Left ventricle myocardium inferior (tissue), 1 donor: Measurements from ENCODE around the gene PPP2R2C. TPM values are rescaled to one million over a fixed set of nuclear protein-coding genes. Genes with fewer than 3 reads are reported as not detected.

ENCODE experiments used
- DNase-seq: peaks from one replicate; pipeline ENCODE4 v3.0.0-alpha.2; 2020
- H3K27ac ChIP-seq: fragments of 200-600 bp; replicated peaks from 2 replicates; pipeline ENCODE4 v1.8.0; 2021
- H3K27me3 ChIP-seq: fragments of 200-600 bp; 2 replicates; pipeline ENCODE4 v1.8.0; 2021; ENCODE audit warnings: low read depth
- H3K36me3 ChIP-seq: fragments of 200-600 bp; 2 replicates; pipeline ENCODE4 v1.8.0; 2021
- H3K4me1 ChIP-seq: fragments of 200-600 bp; 2 replicates; pipeline ENCODE4 v1.8.0; 2021
- H3K4me3 ChIP-seq: fragments of 200-600 bp; 2 replicates; pipeline ENCODE4 v1.8.0; 2021; ENCODE audit warnings: mild to moderate bottlenecking, moderate library complexity
- H3K9me3 ChIP-seq: fragments of 200-600 bp; replicated peaks from 2 replicates; pipeline ENCODE4 v1.8.0; 2021
- CTCF ChIP-seq: fragments of 200-600 bp; IDR thresholded peaks from 2 replicates; pipeline ENCODE4 v1.8.0; 2021; ENCODE audit warnings: antibody characterized with exemption, mild to moderate bottlenecking, borderline replicate concordance
- intact Hi-C: fragments of 100-400 bp; cut with micrococcal nuclease; formaldehyde crosslinking; loops from one replicate; pipeline ENCODE4 v1.11.0; 2022
- total RNA-seq: library from RNA; stranded (reverse); fragmentation: NEBNext Ultra II Directional; extraction: Animal tissue kit (Norgen Biotek cat#: 25700); gene quantifications from one replicate; pipeline ENCODE4 v1.2.1, GENCODE V29; 2021
- donor health status: DM: no; HTN: yes; CAD: no; lungs with severe emphysema.

Gene PPP2R2C
- total RNA-seq, 1 donor from 2014 or later, result 9.7 TPM

GRCh38 chr4:6296026-6296425 lies 176.4 kb downstream of the PPP2R2C start:
- Histone ChIP-seq H3K36me3 (peaks cover 90% of the 10 kb centered on the region), H3K4me3 (no peak overlapping the region), H3K27me3 (no peaks in the 10 kb centered on the region), H3K27ac (no peak overlapping the region), H3K9me3 (no peaks in the 10 kb centered on the region), H3K4me1 (no peaks in the 10 kb centered on the region)
- no peak for TF ChIP-seq CTCF
- DNase-seq, result no peak
- intact Hi-C loops, result no loop called here

GRCh38 chr4:6295495-6295894 lies 176.9 kb downstream of the PPP2R2C start:
- intact Hi-C loops, result no loop called here

GRCh38 chr4:6294705-6295421 lies 177.6 kb downstream of the PPP2R2C start:
- TF ChIP-seq CTCF, result no peak

More at GRCh38 chr4:6295495-6295894, 176.9 kb downstream of the PPP2R2C start:
- Histone ChIP-seq H3K27ac (no peak overlapping the region), H3K4me1 (no peaks in the 10 kb centered on the region), H3K36me3 (peaks cover 90% of the 10 kb centered on the region), H3K27me3 (no peaks in the 10 kb centered on the region), H3K9me3 (no peaks in the 10 kb centered on the region), H3K4me3 (no peak overlapping the region)
- no peak for TF ChIP-seq CTCF
- no peak for DNase-seq

GRCh38 chr4:6293661-6294060 lies 178.8 kb downstream of the PPP2R2C start:
- TF ChIP-seq CTCF, result no peak
- no peak overlapping the region for H3K4me3 ChIP-seq
- H3K4me1 ChIP-seq, result no peaks in the 10 kb centered on the region
- peaks cover 99% of the 10 kb centered on the region for H3K36me3 ChIP-seq
- DNase-seq, result no peak
- intact Hi-C loops, result no loop called here
- no peaks in the 10 kb centered on the region for H3K9me3 ChIP-seq
- H3K27me3 ChIP-seq, result no peaks in the 10 kb centered on the region
- no peak overlapping the region for H3K27ac ChIP-seq

More at GRCh38 chr4:6294705-6295421, 177.6 kb downstream of the PPP2R2C start:
- H3K4me1 ChIP-seq, result no peaks in the 10 kb centered on the region
- H3K36me3 ChIP-seq, result peaks cover 92% of the 10 kb centered on the region
- intact Hi-C loops, result no loop called here
- no peak overlapping the region for H3K27ac ChIP-seq
- H3K4me3 ChIP-seq, result no peak overlapping the region
- no peak for DNase-seq
- no peaks in the 10 kb centered on the region for H3K27me3 ChIP-seq
- H3K9me3 ChIP-seq, result no peaks in the 10 kb centered on the region

DNA sequence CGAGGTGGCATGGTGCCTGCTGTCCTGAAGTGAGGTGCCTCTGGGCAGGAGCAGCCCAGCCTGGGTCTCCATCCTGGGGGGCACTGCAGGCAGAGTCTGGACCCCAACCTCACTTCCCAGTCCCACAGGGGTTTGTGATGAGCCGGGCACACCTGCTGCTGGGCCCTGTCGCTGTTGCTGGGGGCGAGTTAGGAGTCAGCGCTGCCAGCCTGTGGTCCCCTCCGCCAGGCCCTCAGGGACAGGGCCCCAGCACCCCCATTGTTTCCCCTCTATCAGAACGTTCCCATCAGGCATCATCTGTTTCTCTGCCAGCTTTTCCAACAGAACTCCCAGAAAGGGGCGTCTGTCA lies 179.3 kb downstream of the PPP2R2C start:
- peaks cover 99% of the 10 kb centered on the region for H3K36me3 ChIP-seq
- no peaks in the 10 kb centered on the region for H3K27me3 ChIP-seq
- no peak overlapping the region for H3K27ac ChIP-seq
- DNase-seq, result no peak
- no peaks in the 10 kb centered on the region for H3K4me1 ChIP-seq
- no peak for TF ChIP-seq CTCF
- H3K4me3 ChIP-seq, result no peak overlapping the region
- H3K9me3 ChIP-seq, result no peaks in the 10 kb centered on the region
- intact Hi-C loops, result no loop called here
